Osteocyte (in vitro differentiated cells): ENCODE measurements around the gene F10. TPM values are rescaled to one million over a fixed set of nuclear protein-coding genes. Genes with fewer than 3 reads are reported as not detected.

ENCODE experiments used
- DNase-seq: peaks from one replicate; pipeline ENCODE4 v3.0.0; 2021; ENCODE audit warnings: mixed read lengths; ENCODE audit not compliant: unreplicated experiment; ENCODE audit errors: extremely low spot score
- H3K27ac Mint-ChIP-seq: one replicate; pipeline ENCODE4 v1.8.0; 2021; ENCODE audit warnings: mild to moderate bottlenecking, mixed read lengths; ENCODE audit not compliant: unreplicated experiment
- H3K27me3 Mint-ChIP-seq: one replicate; pipeline ENCODE4 v1.8.0; 2021; ENCODE audit warnings: mixed read lengths; ENCODE audit not compliant: unreplicated experiment
- H3K36me3 Mint-ChIP-seq: one replicate; pipeline ENCODE4 v1.8.0; 2021; ENCODE audit warnings: mixed read lengths; ENCODE audit not compliant: unreplicated experiment
- H3K4me1 Mint-ChIP-seq: one replicate; pipeline ENCODE4 v1.8.0; 2021; ENCODE audit warnings: mixed read lengths; ENCODE audit not compliant: unreplicated experiment
- H3K4me3 Mint-ChIP-seq: one replicate; pipeline ENCODE4 v1.8.0; 2021; ENCODE audit warnings: mild to moderate bottlenecking, moderate library complexity, mixed read lengths; ENCODE audit not compliant: unreplicated experiment
- H3K9me3 Mint-ChIP-seq: one replicate; pipeline ENCODE4 v1.8.0; 2021; ENCODE audit warnings: mixed read lengths; ENCODE audit not compliant: unreplicated experiment
- total RNA-seq: library from RNA; stranded (reverse); gene quantifications from 2 replicates; pipeline ENCODE4 v1.2.1, GENCODE V29; 2021
- TF ChIP-seq, protein P1 (sequence below): fragments of 200-600 bp; sonication (generic); IDR thresholded peaks from 2 replicates; pipeline ENCODE4 v1.5.0; 2021; ENCODE audit warnings: antibody characterized with exemption, mild to moderate bottlenecking, moderate library complexity

Gene F10
- total RNA-seq, 1 donor from 2014 or later: 1.8 TPM

DNA sequence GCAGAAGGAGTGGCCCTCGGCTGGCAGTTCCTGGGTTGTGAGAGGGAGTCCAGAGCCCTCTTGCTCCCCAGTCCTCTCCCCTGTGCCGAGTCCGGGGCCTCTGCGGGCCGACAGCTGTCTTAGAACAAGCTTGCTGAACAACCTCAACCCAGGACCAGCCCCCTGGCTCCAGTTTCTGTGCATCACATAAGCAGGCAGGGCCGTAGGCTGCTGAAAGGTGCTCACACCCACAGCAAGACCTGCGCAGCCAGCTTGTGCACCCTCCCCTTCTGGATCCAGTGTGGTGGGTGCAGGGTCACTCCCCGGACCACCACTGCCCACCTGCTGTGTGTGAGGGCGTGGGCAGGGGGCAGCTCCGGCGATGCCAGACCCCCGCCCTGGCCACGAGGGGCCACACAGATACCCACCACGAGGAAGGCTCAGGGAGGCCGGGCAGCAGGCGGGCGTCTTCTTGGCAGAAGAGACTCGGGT is 42.2 kb upstream of the F10 start:
- DNase-seq: no peak
- Mint-ChIP-seq H3K36me3 (peaks cover 2% of the 10 kb centered on the region), H3K4me1 (no peaks in the 10 kb centered on the region), H3K27ac (no peak overlapping the region), H3K27me3 (peaks cover 7% of the 10 kb centered on the region), H3K9me3 (no peaks in the 10 kb centered on the region), H3K4me3 (no peak overlapping the region)
- TF ChIP-seq, protein P1, sequence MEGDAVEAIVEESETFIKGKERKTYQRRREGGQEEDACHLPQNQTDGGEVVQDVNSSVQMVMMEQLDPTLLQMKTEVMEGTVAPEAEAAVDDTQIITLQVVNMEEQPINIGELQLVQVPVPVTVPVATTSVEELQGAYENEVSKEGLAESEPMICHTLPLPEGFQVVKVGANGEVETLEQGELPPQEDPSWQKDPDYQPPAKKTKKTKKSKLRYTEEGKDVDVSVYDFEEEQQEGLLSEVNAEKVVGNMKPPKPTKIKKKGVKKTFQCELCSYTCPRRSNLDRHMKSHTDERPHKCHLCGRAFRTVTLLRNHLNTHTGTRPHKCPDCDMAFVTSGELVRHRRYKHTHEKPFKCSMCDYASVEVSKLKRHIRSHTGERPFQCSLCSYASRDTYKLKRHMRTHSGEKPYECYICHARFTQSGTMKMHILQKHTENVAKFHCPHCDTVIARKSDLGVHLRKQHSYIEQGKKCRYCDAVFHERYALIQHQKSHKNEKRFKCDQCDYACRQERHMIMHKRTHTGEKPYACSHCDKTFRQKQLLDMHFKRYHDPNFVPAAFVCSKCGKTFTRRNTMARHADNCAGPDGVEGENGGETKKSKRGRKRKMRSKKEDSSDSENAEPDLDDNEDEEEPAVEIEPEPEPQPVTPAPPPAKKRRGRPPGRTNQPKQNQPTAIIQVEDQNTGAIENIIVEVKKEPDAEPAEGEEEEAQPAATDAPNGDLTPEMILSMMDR: no peak

- no peak overlapping the region for H3K4me3 Mint-ChIP-seq
- TF ChIP-seq, protein P1: no peak
- DNase-seq: no peak
- H3K36me3 Mint-ChIP-seq: peaks cover 2% of the 10 kb centered on the region
- H3K9me3 Mint-ChIP-seq: no peaks in the 10 kb centered on the region
- peaks cover 7% of the 10 kb centered on the region for H3K27me3 Mint-ChIP-seq
- no peak overlapping the region for H3K27ac Mint-ChIP-seq
- H3K4me1 Mint-ChIP-seq: no peaks in the 10 kb centered on the region
These were observed 41.6 kb upstream of the F10 start for GRCh38 chr13:113080901-113081521.

DNA sequence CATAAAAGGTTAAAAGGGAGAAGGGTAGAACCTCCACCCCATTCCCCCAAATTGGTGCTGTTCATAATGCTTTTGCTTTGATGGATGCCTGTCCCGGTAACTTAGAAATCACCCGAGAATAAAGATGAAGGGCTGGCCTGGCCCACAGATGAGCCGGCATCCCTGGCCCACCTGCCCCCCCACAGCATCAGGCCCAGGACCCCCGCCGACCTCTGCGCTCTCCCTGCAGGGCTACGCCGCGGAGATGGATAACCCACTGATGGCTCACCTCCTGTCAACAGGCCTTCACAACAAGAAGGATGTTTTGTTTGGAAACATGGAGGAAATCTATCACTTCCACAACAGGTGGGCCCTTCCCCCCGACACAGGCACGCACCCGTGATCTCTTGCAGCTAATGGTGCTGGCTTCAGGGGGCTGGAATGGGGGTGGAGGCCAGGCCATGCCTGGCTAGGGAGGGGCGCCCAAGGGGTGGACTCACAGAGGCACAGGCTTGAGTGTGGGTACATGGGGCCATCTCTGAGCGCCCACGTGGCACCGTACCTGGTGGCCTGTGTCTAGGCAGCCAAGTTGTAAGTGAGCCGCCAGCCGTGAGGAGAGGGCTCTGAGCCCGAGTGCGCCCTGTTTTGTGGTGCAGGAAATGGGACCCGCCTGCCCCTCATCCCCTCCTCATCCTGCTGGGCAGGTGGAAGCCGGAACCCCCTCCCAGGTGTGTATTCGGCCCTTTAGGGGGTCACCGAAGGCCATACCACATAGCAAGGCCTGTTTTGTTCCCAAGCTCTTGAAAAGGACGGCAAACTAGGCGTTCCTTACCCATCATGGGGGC is 40.2 kb upstream of the F10 start:
- Mint-ChIP-seq H3K4me3 (no peak overlapping the region), H3K27ac (no peak overlapping the region), H3K9me3 (no peaks in the 10 kb centered on the region), H3K4me1 (no peaks in the 10 kb centered on the region), H3K36me3 (peaks cover 2% of the 10 kb centered on the region), H3K27me3 (peaks cover 7% of the 10 kb centered on the region)
- no peak for DNase-seq
- TF ChIP-seq, protein P1: no peak

DNA sequence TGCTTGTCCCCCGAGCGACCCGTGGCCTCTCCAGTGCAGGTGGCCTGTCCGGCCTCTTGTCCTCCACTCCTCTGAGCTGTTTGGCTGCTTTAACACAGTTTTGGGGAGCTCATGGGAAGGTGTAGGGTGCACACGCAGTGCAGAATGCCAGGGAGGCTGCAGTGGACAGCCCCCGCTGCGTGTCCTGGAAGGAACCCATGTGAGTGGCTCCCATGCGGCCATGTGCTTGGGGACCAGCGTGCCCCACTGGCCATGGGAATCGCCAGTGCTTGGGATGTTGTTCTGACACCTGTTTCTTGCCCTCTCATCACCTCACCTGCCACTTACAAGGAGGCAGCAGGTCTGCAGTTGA is 39.6 kb upstream of the F10 start:
- H3K4me1 Mint-ChIP-seq: no peaks in the 10 kb centered on the region
- no peaks in the 10 kb centered on the region for H3K9me3 Mint-ChIP-seq
- H3K27me3 Mint-ChIP-seq: peaks cover 7% of the 10 kb centered on the region
- peaks cover 2% of the 10 kb centered on the region for H3K36me3 Mint-ChIP-seq
- DNase-seq: no peak
- H3K4me3 Mint-ChIP-seq: no peak overlapping the region
- no peak overlapping the region for H3K27ac Mint-ChIP-seq
- TF ChIP-seq, protein P1: no peak

GRCh38 chr13:113083402-113084061 is 39.1 kb upstream of the F10 start:
- H3K27me3 Mint-ChIP-seq: peaks cover 7% of the 10 kb centered on the region
- no peak for DNase-seq

More at GRCh38 chr13:113083402-113084061, 39.1 kb upstream of the F10 start:
- Mint-ChIP-seq H3K4me3 (no peak overlapping the region), H3K9me3 (no peaks in the 10 kb centered on the region), H3K36me3 (peaks cover 2% of the 10 kb centered on the region), H3K4me1 (no peaks in the 10 kb centered on the region), H3K27ac (no peak overlapping the region)
- TF ChIP-seq, protein P1: no peak
